ENCODE measurements around the gene PDZD2. TPM values are rescaled to one million over a fixed set of nuclear protein-coding genes. Genes with fewer than 3 reads are reported as not detected.

PDZD2 gene
- total RNA-seq, 2 experiments from 2014 or later = 0.42 TPM; not detected in 1

GRCh38 chr5:32123058-32123805 is 484.3 kb downstream of the PDZD2 start:
- Mint-ChIP-seq H3K4me3 (no peak overlapping the region), H3K27ac (no peak overlapping the region), H3K36me3 (peaks cover 52% of the 10 kb centered on the region), H3K4me1 (peaks cover 30% of the 10 kb centered on the region), H3K27me3 (no peaks in the 10 kb centered on the region), H3K9me3 (no peaks in the 10 kb centered on the region)
- no peak for DNase-seq

GRCh38 chr5:32123889-32124676 is 485.2 kb downstream of the PDZD2 start:
- peaks cover 54% of the 10 kb centered on the region for H3K36me3 Mint-ChIP-seq
- no peaks in the 10 kb centered on the region for H3K9me3 Mint-ChIP-seq
- no peak overlapping the region for H3K27ac Mint-ChIP-seq
- H3K4me3 Mint-ChIP-seq = no peak overlapping the region
- peaks cover 36% of the 10 kb centered on the region for H3K4me1 Mint-ChIP-seq
- no peaks in the 10 kb centered on the region for H3K27me3 Mint-ChIP-seq
- DNase-seq = no peak

GRCh38 chr5:32126691-32127090 is 487.8 kb downstream of the PDZD2 start:
- no peak overlapping the region for H3K4me3 Mint-ChIP-seq
- H3K9me3 Mint-ChIP-seq = no peaks in the 10 kb centered on the region
- DNase-seq = no peak
- H3K36me3 Mint-ChIP-seq = peaks cover 48% of the 10 kb centered on the region
- no peak overlapping the region for H3K27ac Mint-ChIP-seq
- H3K4me1 Mint-ChIP-seq = peaks cover 35% of the 10 kb centered on the region
- no peaks in the 10 kb centered on the region for H3K27me3 Mint-ChIP-seq

- Mint-ChIP-seq H3K9me3 (no peaks in the 10 kb centered on the region), H3K36me3 (peaks cover 49% of the 10 kb centered on the region), H3K4me1 (peaks cover 31% of the 10 kb centered on the region), H3K27ac (no peak overlapping the region), H3K4me3 (no peak overlapping the region), H3K27me3 (no peaks in the 10 kb centered on the region)
- no peak for DNase-seq
These were observed 488.8 kb downstream of the PDZD2 start for GRCh38 chr5:32127711-32128110.

GRCh38 chr5:32129074-32129598 is 490.2 kb downstream of the PDZD2 start:
- Mint-ChIP-seq H3K27me3 (no peaks in the 10 kb centered on the region), H3K36me3 (peaks cover 48% of the 10 kb centered on the region), H3K4me3 (no peak overlapping the region), H3K27ac (peak overlapping the region; percentile 52), H3K4me1 (peaks cover 27% of the 10 kb centered on the region), H3K9me3 (no peaks in the 10 kb centered on the region)
- no peak for DNase-seq

- no peak overlapping the region for H3K27ac Mint-ChIP-seq
- H3K4me3 Mint-ChIP-seq = no peak overlapping the region
- peaks cover 30% of the 10 kb centered on the region for H3K4me1 Mint-ChIP-seq
- H3K36me3 Mint-ChIP-seq = peaks cover 49% of the 10 kb centered on the region
- DNase-seq = no peak
- H3K9me3 Mint-ChIP-seq = no peaks in the 10 kb centered on the region
- H3K27me3 Mint-ChIP-seq = no peaks in the 10 kb centered on the region
These were observed 491.9 kb downstream of the PDZD2 start for GRCh38 chr5:32130865-32131264.

GRCh38 chr5:32131604-32132003 is 492.7 kb downstream of the PDZD2 start:
- H3K27ac Mint-ChIP-seq = no peak overlapping the region
- H3K27me3 Mint-ChIP-seq = no peaks in the 10 kb centered on the region
- H3K36me3 Mint-ChIP-seq = peaks cover 42% of the 10 kb centered on the region
- H3K4me1 Mint-ChIP-seq = peaks cover 29% of the 10 kb centered on the region
- no peak overlapping the region for H3K4me3 Mint-ChIP-seq
- no peaks in the 10 kb centered on the region for H3K9me3 Mint-ChIP-seq
- DNase-seq = no peak

GRCh38 chr5:32132757-32133156 is 493.8 kb downstream of the PDZD2 start:
- H3K36me3 Mint-ChIP-seq = peaks cover 38% of the 10 kb centered on the region
- no peaks in the 10 kb centered on the region for H3K27me3 Mint-ChIP-seq
- no peak for DNase-seq
- peak overlapping the region; percentile 31 for H3K27ac Mint-ChIP-seq
- peaks cover 26% of the 10 kb centered on the region for H3K4me1 Mint-ChIP-seq
- no peaks in the 10 kb centered on the region for H3K9me3 Mint-ChIP-seq
- H3K4me3 Mint-ChIP-seq = no peak overlapping the region

GRCh38 chr5:32135086-32135485 is 496.2 kb downstream of the PDZD2 start:
- Mint-ChIP-seq H3K27ac (peak overlapping the region; percentile 28), H3K36me3 (peaks cover 40% of the 10 kb centered on the region), H3K9me3 (no peaks in the 10 kb centered on the region), H3K4me3 (no peak overlapping the region), H3K4me1 (peaks cover 26% of the 10 kb centered on the region), H3K27me3 (no peaks in the 10 kb centered on the region)
- no peak for DNase-seq

- Mint-ChIP-seq H3K4me1 (peaks cover 21% of the 10 kb centered on the region), H3K36me3 (peaks cover 43% of the 10 kb centered on the region)
These were observed 497.4 kb downstream of the PDZD2 start for GRCh38 chr5:32136342-32136741.

GRCh38 chr5:32138839-32139493 is 500.0 kb downstream of the PDZD2 start:
- Mint-ChIP-seq H3K9me3 (no peaks in the 10 kb centered on the region), H3K4me1 (peaks cover 17% of the 10 kb centered on the region), H3K4me3 (no peak overlapping the region), H3K27ac (peak overlapping the region; percentile 85), H3K27me3 (no peaks in the 10 kb centered on the region), H3K36me3 (peaks cover 38% of the 10 kb centered on the region)
- DNase-seq = peak; percentile 52

More at GRCh38 chr5:32136342-32136741, 497.4 kb downstream of the PDZD2 start:
- H3K27ac Mint-ChIP-seq = no peak overlapping the region
- no peaks in the 10 kb centered on the region for H3K9me3 Mint-ChIP-seq
- no peaks in the 10 kb centered on the region for H3K27me3 Mint-ChIP-seq
- no peak for DNase-seq
- H3K4me3 Mint-ChIP-seq = no peak overlapping the region

- peaks cover 42% of the 10 kb centered on the region for H3K4me1 Mint-ChIP-seq
- peaks cover 34% of the 10 kb centered on the region for H3K36me3 Mint-ChIP-seq
- no peaks in the 10 kb centered on the region for H3K9me3 Mint-ChIP-seq
- H3K27ac Mint-ChIP-seq = no peak overlapping the region
- no peak overlapping the region for H3K4me3 Mint-ChIP-seq
- DNase-seq = no peak
- H3K27me3 Mint-ChIP-seq = no peaks in the 10 kb centered on the region
These were observed 504.9 kb downstream of the PDZD2 start for GRCh38 chr5:32143617-32144377.

GRCh38 chr5:32144378-32145207 is 505.7 kb downstream of the PDZD2 start:
- H3K27ac Mint-ChIP-seq = peak overlapping the region; percentile 42

GRCh38 chr5:32145378-32145777 is 506.4 kb downstream of the PDZD2 start:
- no peaks in the 10 kb centered on the region for H3K27me3 Mint-ChIP-seq
- no peak for DNase-seq
- H3K4me3 Mint-ChIP-seq = no peak overlapping the region
- H3K27ac Mint-ChIP-seq = no peak overlapping the region
- peaks cover 37% of the 10 kb centered on the region for H3K4me1 Mint-ChIP-seq
- H3K36me3 Mint-ChIP-seq = peaks cover 28% of the 10 kb centered on the region
- no peaks in the 10 kb centered on the region for H3K9me3 Mint-ChIP-seq

More at GRCh38 chr5:32144378-32145207, 505.7 kb downstream of the PDZD2 start:
- Mint-ChIP-seq H3K9me3 (no peaks in the 10 kb centered on the region), H3K4me3 (no peak overlapping the region), H3K36me3 (peaks cover 33% of the 10 kb centered on the region), H3K27me3 (no peaks in the 10 kb centered on the region), H3K4me1 (peaks cover 37% of the 10 kb centered on the region)
- DNase-seq = no peak
